CD4-positive, alpha-beta memory T cell (primary cell): ENCODE measurements around the gene C7. TPM values are rescaled to one million over a fixed set of nuclear protein-coding genes. Genes with fewer than 3 reads are reported as not detected.

Experiments
- CTCF ChIA-PET: fragments of 350-600 bp; sonication (Branson Sonifier 250); formaldehyde crosslinking; loops from one replicate; lab custom pipeline; 2021; ENCODE audit warnings: inconsistent platforms; ENCODE audit not compliant: partially characterized antibody; lab: Charles Lee
- POLR2A ChIA-PET: fragments of 350-600 bp; sonication (Branson Sonifier 250); formaldehyde crosslinking; loops from one replicate; lab custom pipeline; 2021; ENCODE audit not compliant: partially characterized antibody; lab: Charles Lee
- DNase-seq, 5 donors: peaks; one replicate each; pipeline versions ENCODE4 v3.0.0 to v3.0.0-alpha.2; 2020 to 2022; ENCODE audit warnings: mixed read lengths in 1 of 5
- H3K27ac ChIP-seq: one replicate; pipeline ENCODE4 v1.7.0; 2013; ENCODE audit warnings: low read depth, low read length
- H3K27me3 ChIP-seq: 2 replicates; pipeline ENCODE4 v1.7.0; 2013; ENCODE audit warnings: mild to moderate bottlenecking, low read length, moderate library complexity; ENCODE audit not compliant: insufficient read depth
- H3K36me3 ChIP-seq: 2 replicates; pipeline ENCODE4 v1.7.0; 2013; ENCODE audit warnings: mild to moderate bottlenecking, low read length, moderate library complexity; ENCODE audit not compliant: insufficient read depth
- H3K4me1 ChIP-seq: 2 replicates; pipeline ENCODE4 v1.7.0; 2013; ENCODE audit warnings: mild to moderate bottlenecking, low read length, moderate library complexity; ENCODE audit not compliant: insufficient read depth
- H3K4me3 ChIP-seq, 2 donors: one replicate each; pipeline ENCODE4 v1.7.0; 2013; ENCODE audit warnings: low read length in 2 of 2, mild to moderate bottlenecking in 1 of 2
- H3K9me3 ChIP-seq, 2 donors: one replicate each; pipeline ENCODE4 v1.7.0; 2013; ENCODE audit warnings: low read length in 2 of 2, control low read depth in 1 of 2; ENCODE audit not compliant: control insufficient read depth in 1 of 2
- H3K27ac Mint-ChIP-seq, 7 donors: one replicate each; pipeline ENCODE4 v1.8.0; 2020 to 2021; ENCODE audit warnings: mixed read lengths in 7 of 7, mild to moderate bottlenecking in 6 of 7, inconsistent platforms in 3 of 7, moderate library complexity in 3 of 7
- H3K27me3 Mint-ChIP-seq, 2 donors: one replicate each; pipeline ENCODE4 v1.8.0; 2020 to 2021; ENCODE audit warnings: mixed read lengths in 2 of 2
- H3K36me3 Mint-ChIP-seq, 2 donors: one replicate each; pipeline ENCODE4 v1.8.0; 2020 to 2021; ENCODE audit warnings: mixed read lengths in 2 of 2, inconsistent platforms in 1 of 2, mild to moderate bottlenecking in 1 of 2
- H3K4me1 Mint-ChIP-seq, 4 donors: one replicate each; pipeline ENCODE4 v1.8.0; 2020 to 2021; ENCODE audit warnings: mixed read lengths in 4 of 4, mild to moderate bottlenecking in 1 of 4
- H3K4me3 Mint-ChIP-seq, 8 donors: one replicate each; pipeline ENCODE4 v1.8.0; 2020 to 2021; ENCODE audit warnings: mixed read lengths in 8 of 8, mild to moderate bottlenecking in 7 of 8, moderate library complexity in 6 of 8, inconsistent platforms in 3 of 8
- H3K9me3 Mint-ChIP-seq, 8 donors: one replicate each; pipeline ENCODE4 v1.8.0; 2020 to 2021; ENCODE audit warnings: mixed read lengths in 8 of 8, mild to moderate bottlenecking in 5 of 8, inconsistent platforms in 3 of 8, moderate library complexity in 1 of 8
- intact Hi-C: fragments of 100-400 bp; cut with micrococcal nuclease; formaldehyde crosslinking; loops from one replicate; pipeline ENCODE4 v1.15.1; 2023
- polyA plus RNA-seq, 2 donors: library from polyadenylated mRNA; unstranded; fragments of 300-500 nt; fragmentation: Illumina TruSeq; gene quantifications; one replicate each; pipeline ENCODE4 v1.2.3, GENCODE V29; 2021
- total RNA-seq, 2 experiments: library from RNA; stranded (reverse); gene quantifications; one replicate each; pipeline ENCODE4 v1.2.3, GENCODE V29; 2021

The C7 gene
- total and polyA plus RNA-seq, 4 experiments from 2014 or later: not detected

DNA sequence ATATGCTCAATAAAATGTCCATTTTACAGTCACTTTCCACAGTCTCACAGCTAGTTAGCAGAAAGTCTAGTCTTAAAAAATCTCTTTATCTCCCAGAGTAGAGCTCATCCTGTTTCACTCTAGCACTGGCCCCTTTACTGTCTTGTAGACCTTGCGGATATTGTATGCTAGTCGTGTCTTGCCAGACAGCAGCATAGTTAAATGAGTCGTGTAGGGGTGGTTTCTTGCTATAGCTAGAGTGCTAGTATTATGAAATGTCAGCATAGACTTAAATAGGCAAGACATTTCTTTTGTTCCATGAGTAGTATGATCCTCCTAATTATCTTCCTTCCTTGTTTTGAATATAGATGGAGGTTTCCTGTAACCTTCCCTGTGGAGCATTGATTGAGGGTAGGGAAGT, 77.4 kb downstream of the C7 start:
- H3K27ac ChIP-seq: no peak overlapping the region
- no peak for DNase-seq
- no peak overlapping the region for H3K4me3 ChIP-seq
- H3K9me3 ChIP-seq: no peaks in the 10 kb centered on the region
- no peaks in the 10 kb centered on the region for H3K4me1 Mint-ChIP-seq
- H3K36me3 Mint-ChIP-seq: no peaks in the 10 kb centered on the region
- POLR2A ChIA-PET: no interaction called here
- H3K27me3 Mint-ChIP-seq: peaks cover 6 to 12% of the 10 kb centered on the region in 2 donors
- no peaks in the 10 kb centered on the region for H3K4me1 ChIP-seq
- no peak overlapping the region for H3K27ac Mint-ChIP-seq
- peaks cover 0 to 10% (median 4%) of the 10 kb centered on the region in 8 donors for H3K9me3 Mint-ChIP-seq
- no peaks in the 10 kb centered on the region for H3K27me3 ChIP-seq
- H3K36me3 ChIP-seq: no peaks in the 10 kb centered on the region
- CTCF ChIA-PET: interaction anchor here (0.8 kb wide), 1 partner anchor 9 kb away, joined by 3 read pairs; no protein-coding TSS in a partner anchor
- H3K4me3 Mint-ChIP-seq: no peak overlapping the region
- intact Hi-C loops: no loop called here

DNA sequence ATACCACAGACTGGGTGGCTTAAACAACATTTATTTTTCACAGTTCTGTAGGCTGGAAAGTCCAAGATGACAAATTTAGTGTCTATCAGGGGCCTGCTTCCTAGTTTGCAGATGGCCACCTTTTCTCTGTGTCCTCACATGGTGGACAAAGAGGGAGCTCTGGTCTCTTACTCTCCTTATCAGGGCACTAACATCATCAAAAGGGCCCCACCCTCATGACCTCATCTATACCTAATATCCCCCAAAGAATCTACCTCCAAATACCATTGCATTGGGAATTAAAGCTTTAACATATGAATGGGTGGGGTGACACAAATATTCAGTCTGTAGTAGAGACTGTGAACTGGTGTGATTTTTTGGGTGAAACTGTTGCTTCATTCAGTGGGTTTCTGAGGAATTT, 78.1 kb downstream of the C7 start:
- Mint-ChIP-seq H3K36me3 (no peaks in the 10 kb centered on the region), H3K27ac (no peak overlapping the region), H3K9me3 (peaks cover 0 to 10% (median 4%) of the 10 kb centered on the region in 8 donors), H3K27me3 (peaks cover 6 to 10% of the 10 kb centered on the region in 2 donors), H3K4me3 (no peak overlapping the region), H3K4me1 (no peaks in the 10 kb centered on the region)
- intact Hi-C loops: no loop called here
- H3K4me3 ChIP-seq: no peak overlapping the region
- no peaks in the 10 kb centered on the region for H3K9me3 ChIP-seq
- no peak overlapping the region for H3K27ac ChIP-seq
- H3K27me3 ChIP-seq: no peaks in the 10 kb centered on the region
- POLR2A ChIA-PET: no interaction called here
- H3K36me3 ChIP-seq: no peaks in the 10 kb centered on the region
- CTCF ChIA-PET: interaction anchor here (0.8 kb wide), 1 partner anchor 10 kb away, joined by 3 read pairs; no protein-coding TSS in a partner anchor
- no peak for DNase-seq
- no peaks in the 10 kb centered on the region for H3K4me1 ChIP-seq

DNA sequence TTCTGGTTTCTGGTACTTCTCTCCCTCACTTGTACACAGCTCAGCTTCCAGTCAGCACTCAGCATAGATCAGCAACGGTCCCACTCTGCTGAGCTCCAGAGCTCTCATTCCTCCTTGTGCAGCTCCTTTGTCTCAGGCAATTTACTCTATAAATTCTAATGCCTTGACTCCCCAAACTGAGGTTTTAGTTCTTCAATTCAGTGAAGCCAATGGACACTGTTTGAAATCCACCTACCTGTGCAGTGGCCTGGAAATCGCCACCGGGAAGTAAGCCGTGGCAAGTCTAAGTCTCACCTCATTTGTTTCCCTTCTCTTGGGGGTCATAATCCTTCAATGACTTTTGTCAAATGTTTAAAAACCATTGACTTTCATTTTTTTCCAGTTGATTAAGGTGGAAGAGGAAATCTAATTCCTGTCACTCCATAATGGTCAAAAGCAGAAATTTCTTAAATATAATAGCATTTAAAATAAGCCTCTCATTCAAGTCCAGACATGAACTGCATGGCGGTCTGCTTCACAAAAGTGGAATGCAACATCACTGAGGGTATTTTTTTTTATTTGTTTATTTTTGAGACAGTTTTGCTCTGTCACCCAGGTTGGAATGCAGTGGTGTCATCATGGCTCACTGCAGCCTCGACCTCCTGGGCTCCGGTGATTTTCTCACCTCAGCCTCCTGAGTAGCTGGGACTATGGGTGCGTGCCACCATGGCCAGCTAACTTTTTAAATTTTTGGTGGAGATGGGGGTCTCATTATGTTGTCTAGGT, 79.6 kb downstream of the C7 start:
- H3K27me3 ChIP-seq: no peaks in the 10 kb centered on the region
- H3K4me1 Mint-ChIP-seq: no peaks in the 10 kb centered on the region
- intact Hi-C loops: no loop called here

DNA sequence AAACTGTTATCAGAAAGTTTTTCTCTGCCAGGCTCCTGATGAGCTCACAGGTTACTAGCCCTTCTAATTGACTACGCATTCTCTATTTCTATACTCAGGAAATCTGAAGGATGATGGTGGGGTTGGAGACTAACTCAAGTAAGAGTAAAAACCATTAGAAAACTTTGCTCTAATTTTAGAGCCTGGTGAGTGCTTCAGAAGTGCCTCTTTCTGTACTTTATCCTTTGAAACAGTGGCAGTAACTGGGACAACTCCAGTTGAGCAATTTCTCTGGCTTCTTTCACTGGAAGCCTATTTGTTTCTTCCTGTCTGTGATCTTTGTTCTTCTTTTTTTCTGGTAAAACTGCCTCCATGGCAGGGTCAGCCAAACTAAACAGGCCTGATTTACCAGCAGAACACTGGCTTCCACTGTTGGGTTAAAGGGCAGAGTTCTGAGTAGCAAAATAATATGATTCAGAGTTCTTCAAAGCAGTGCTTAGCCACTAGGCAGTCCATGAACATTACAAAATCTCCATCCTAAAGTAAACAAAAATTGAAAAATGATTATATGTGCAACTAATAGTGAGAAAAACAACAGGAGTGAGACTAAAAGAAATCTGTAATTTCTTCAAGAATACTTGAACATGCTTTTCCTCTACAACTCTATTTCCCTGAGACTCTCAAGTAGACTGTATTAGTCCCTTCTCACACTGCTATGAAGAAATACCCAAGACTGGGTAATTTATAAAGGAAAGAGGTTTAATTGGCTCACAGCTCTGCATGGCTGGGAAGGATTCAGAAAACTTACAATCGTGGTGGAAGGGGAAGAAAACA, 82.1 kb downstream of the C7 start:
- ChIA-PET CTCF (no interaction called here), POLR2A (no interaction called here)
- Mint-ChIP-seq H3K4me3 (no peak overlapping the region), H3K9me3 (peaks cover 0 to 11% (median 2%) of the 10 kb centered on the region in 8 donors), H3K27ac (no peak overlapping the region), H3K4me1 (no peaks in the 10 kb centered on the region), H3K27me3 (peaks cover 2 to 3% of the 10 kb centered on the region in 2 donors), H3K36me3 (no peaks in the 10 kb centered on the region)
- Histone ChIP-seq H3K4me3 (no peak overlapping the region), H3K9me3 (no peaks in the 10 kb centered on the region), H3K36me3 (no peaks in the 10 kb centered on the region), H3K4me1 (no peaks in the 10 kb centered on the region), H3K27me3 (no peaks in the 10 kb centered on the region), H3K27ac (no peak overlapping the region)
- DNase-seq: no peak
- intact Hi-C loops: no loop called here

More for the DNA sequence above, 79.6 kb downstream of the C7 start:
- DNase-seq: no peak
- Mint-ChIP-seq H3K9me3 (peaks cover 0 to 10% (median 4%) of the 10 kb centered on the region in 8 donors), H3K4me3 (no peak overlapping the region), H3K27ac (no peak overlapping the region), H3K36me3 (no peaks in the 10 kb centered on the region), H3K27me3 (peaks cover 5 to 8% of the 10 kb centered on the region in 2 donors)
- no peaks in the 10 kb centered on the region for H3K4me1 ChIP-seq
- no peak overlapping the region for H3K4me3 ChIP-seq
- H3K9me3 ChIP-seq: no peaks in the 10 kb centered on the region
- CTCF ChIA-PET: no interaction called here
- H3K36me3 ChIP-seq: no peaks in the 10 kb centered on the region
- no peak overlapping the region for H3K27ac ChIP-seq
- POLR2A ChIA-PET: no interaction called here

DNA sequence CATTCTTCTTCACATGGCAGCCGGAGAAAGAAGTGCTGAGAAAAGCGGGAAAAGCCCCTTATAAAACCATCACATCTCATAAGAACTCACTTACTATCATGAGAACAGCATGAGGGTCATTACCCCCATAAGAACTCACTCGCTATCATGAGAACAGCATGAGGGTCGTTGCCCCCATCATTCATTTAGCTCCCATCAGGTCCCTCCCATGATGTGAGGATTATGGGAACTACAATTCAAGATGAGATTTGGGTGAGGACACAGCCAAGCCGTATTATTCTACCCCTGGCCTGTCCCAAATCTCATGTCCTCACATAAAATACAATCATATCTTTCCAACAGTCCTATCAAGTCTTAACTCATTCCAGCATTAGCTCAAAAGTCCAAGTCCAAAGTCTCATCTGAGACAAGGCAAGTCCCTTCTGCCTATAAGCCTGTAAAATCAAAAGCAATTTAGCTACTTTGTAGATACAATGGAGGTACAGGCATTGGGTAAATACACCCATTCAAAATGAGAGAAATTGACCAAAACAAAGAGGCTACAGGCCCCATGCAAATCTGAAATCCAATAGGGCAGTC, 82.8 kb downstream of the C7 start:
- no peaks in the 10 kb centered on the region for H3K9me3 ChIP-seq
- H3K27ac ChIP-seq: no peak overlapping the region
- no peak overlapping the region for H3K4me3 Mint-ChIP-seq
- no peak overlapping the region for H3K27ac Mint-ChIP-seq
- peaks cover 0 to 8% (median under 1%) of the 10 kb centered on the region in 8 donors for H3K9me3 Mint-ChIP-seq
- ChIA-PET CTCF (interaction anchor here (1.0 kb wide), 1 partner anchor 13 kb away, joined by 3 read pairs; no protein-coding TSS in a partner anchor), POLR2A (no interaction called here)
- H3K27me3 Mint-ChIP-seq: peaks cover 2 to 3% of the 10 kb centered on the region in 2 donors
- no peaks in the 10 kb centered on the region for H3K36me3 Mint-ChIP-seq
- H3K4me1 Mint-ChIP-seq: no peaks in the 10 kb centered on the region
- H3K27me3 ChIP-seq: no peaks in the 10 kb centered on the region
- H3K4me1 ChIP-seq: no peaks in the 10 kb centered on the region
- no peak overlapping the region for H3K4me3 ChIP-seq
- no peaks in the 10 kb centered on the region for H3K36me3 ChIP-seq
- intact Hi-C loops: no loop called here
- no peak for DNase-seq

DNA sequence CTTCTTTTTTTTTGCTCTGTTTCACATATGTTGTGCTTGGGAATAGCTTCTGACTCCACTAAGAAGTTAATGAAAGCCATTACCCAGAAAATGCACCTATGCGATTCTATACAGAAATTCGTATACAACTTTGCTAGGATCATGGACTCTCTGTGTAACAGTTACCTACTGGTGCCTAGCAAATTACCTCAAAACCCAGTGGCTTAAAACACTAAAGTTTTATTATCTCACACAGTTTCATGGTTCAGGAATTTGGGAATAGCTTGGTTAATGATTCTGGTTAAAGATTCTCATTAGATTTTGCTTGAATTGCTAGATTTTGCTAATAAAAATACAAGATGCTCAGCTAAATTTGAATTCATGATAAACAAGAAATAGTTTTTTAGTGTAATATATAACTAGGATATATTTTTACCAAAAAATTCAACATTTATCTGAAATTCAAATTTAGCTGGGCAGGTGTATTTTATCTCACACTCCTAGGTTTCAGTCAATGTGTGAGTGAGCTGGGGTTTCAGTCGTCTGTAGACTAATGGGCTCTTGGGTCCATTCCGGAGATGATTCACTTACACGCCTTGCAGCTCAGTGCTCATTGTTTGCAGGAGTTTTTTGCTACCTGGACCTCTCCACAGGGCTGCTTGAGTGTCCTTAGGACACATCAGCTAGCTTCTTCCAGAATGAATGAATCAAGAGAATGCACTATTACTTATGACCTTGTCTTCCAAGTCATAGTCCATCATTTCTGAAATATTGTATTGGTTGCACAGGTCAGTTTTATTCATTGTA, 86.7 kb downstream of the C7 start:
- Mint-ChIP-seq H3K4me3 (no peak overlapping the region), H3K36me3 (no peaks in the 10 kb centered on the region), H3K4me1 (no peaks in the 10 kb centered on the region), H3K27ac (no peak overlapping the region), H3K27me3 (peaks cover 4 to 9% of the 10 kb centered on the region in 2 donors), H3K9me3 (peaks cover 0 to 2% (median 0%) of the 10 kb centered on the region in 8 donors)
- Histone ChIP-seq H3K4me3 (no peak overlapping the region), H3K36me3 (no peaks in the 10 kb centered on the region), H3K4me1 (no peaks in the 10 kb centered on the region), H3K9me3 (no peaks in the 10 kb centered on the region), H3K27ac (no peak overlapping the region), H3K27me3 (no peaks in the 10 kb centered on the region)
- DNase-seq: no peak
- POLR2A ChIA-PET: no interaction called here
- intact Hi-C loops: no loop called here
- CTCF ChIA-PET: no interaction called here
